Progenitor cell of endocrine pancreas (in vitro differentiated cells): ENCODE data around the gene PHRF1. TPM values are rescaled to one million over a fixed set of nuclear protein-coding genes. Genes with fewer than 3 reads are reported as not detected.
A peak's percentile ranks its signal among the peaks of the same experiment; 100 is the strongest.

Experiments
- DNase-seq: peaks from one replicate; pipeline ENCODE4 v3.0.0; 2021; ENCODE audit warnings: low spot score; ENCODE audit not compliant: unreplicated experiment
- H3K27ac Mint-ChIP-seq: 2 replicates; pipeline ENCODE4 v1.8.0; 2021; ENCODE audit warnings: mild to moderate bottlenecking, moderate library complexity, mixed read lengths
- H3K27me3 Mint-ChIP-seq: 2 replicates; pipeline ENCODE4 v1.8.0; 2021; ENCODE audit warnings: mixed read lengths
- H3K36me3 Mint-ChIP-seq: 2 replicates; pipeline ENCODE4 v1.8.0; 2022; ENCODE audit warnings: mixed read lengths; ENCODE audit not compliant: insufficient read depth
- H3K4me1 Mint-ChIP-seq: 2 replicates; pipeline ENCODE4 v1.8.0; 2021; ENCODE audit warnings: low read depth, mixed read lengths
- H3K4me3 Mint-ChIP-seq: 2 replicates; pipeline ENCODE4 v1.8.0; 2021; ENCODE audit warnings: low read depth, mild to moderate bottlenecking, moderate library complexity, mixed read lengths
- H3K9me3 Mint-ChIP-seq: 2 replicates; pipeline ENCODE4 v1.8.0; 2021; ENCODE audit warnings: low read depth, mixed read lengths
- CTCF ChIP-seq: fragments of 200-600 bp; sonication (generic); IDR thresholded peaks from one replicate; pipeline ENCODE4 v1.5.0; 2021; ENCODE audit warnings: antibody characterized with exemption, mild to moderate bottlenecking; ENCODE audit not compliant: unreplicated experiment
- total RNA-seq: library from RNA; stranded (reverse); gene quantifications from 2 replicates; pipeline ENCODE4 v1.2.1, GENCODE V29; 2021

PHRF1 gene
- total RNA-seq, 1 donor from 2014 or later, result 44.4 TPM

GRCh38 chr11:565921-566509, 10.3 kb upstream of the PHRF1 start:
- no peak overlapping the region for H3K27ac Mint-ChIP-seq
- no peak overlapping the region for H3K4me3 Mint-ChIP-seq
- H3K9me3 Mint-ChIP-seq, result no peaks in the 10 kb centered on the region
- no peaks in the 10 kb centered on the region for H3K27me3 Mint-ChIP-seq
- H3K36me3 Mint-ChIP-seq, result peaks cover 3% of the 10 kb centered on the region
- no peak for DNase-seq
- TF ChIP-seq CTCF, result no peak
- peaks cover 4% of the 10 kb centered on the region for H3K4me1 Mint-ChIP-seq

GRCh38 chr11:567011-567628, 9.2 kb upstream of the PHRF1 start:
- peak overlapping the region; percentile 77 for H3K4me3 Mint-ChIP-seq
- H3K27me3 Mint-ChIP-seq, result no peaks in the 10 kb centered on the region
- H3K9me3 Mint-ChIP-seq, result no peaks in the 10 kb centered on the region
- H3K27ac Mint-ChIP-seq, result no peak overlapping the region
- no peak for DNase-seq
- peaks cover 3% of the 10 kb centered on the region for H3K36me3 Mint-ChIP-seq
- H3K4me1 Mint-ChIP-seq, result no peaks in the 10 kb centered on the region
- no peak for TF ChIP-seq CTCF

- TF ChIP-seq CTCF, result no peak
- Mint-ChIP-seq H3K36me3 (peaks cover 3% of the 10 kb centered on the region), H3K9me3 (no peaks in the 10 kb centered on the region), H3K27ac (peak overlapping the region; percentile 83), H3K4me3 (peak overlapping the region; percentile 77), H3K27me3 (no peaks in the 10 kb centered on the region), H3K4me1 (no peaks in the 10 kb centered on the region)
- DNase-seq, result no peak
These were observed 8.5 kb upstream of the PHRF1 start for GRCh38 chr11:567629-568292.

GRCh38 chr11:568306-569157, 7.7 kb upstream of the PHRF1 start:
- TF ChIP-seq CTCF, result no peak
- Mint-ChIP-seq H3K27ac (no peak overlapping the region), H3K36me3 (peaks cover 1% of the 10 kb centered on the region), H3K27me3 (peaks cover 3% of the 10 kb centered on the region), H3K4me1 (no peaks in the 10 kb centered on the region), H3K4me3 (peak overlapping the region; percentile 73), H3K9me3 (no peaks in the 10 kb centered on the region)
- peak; percentile 97 for DNase-seq
